ENCODE data around the gene EDC4.

DNA sequence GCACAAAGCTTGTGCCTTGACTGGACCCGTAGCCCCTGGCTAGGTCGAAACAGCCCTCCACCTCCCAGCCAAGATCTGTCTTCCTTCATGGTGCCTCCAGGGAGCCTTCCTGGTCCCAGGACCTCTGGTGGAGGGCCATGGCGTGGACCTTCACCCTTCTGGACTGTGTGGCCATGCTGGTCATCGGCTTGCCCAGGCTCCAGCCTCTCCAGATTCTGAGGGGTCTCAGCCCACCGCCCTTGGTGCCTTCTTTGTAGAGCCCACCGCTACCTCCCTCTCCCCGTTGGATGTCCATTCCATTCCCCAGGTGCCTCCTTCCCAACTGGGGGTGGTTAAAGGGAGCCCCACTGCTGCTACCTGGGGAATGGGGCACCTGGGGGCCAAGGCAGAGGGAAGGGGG, 55.3 kb downstream of the EDC4 start:
- TF ChIP-seq PRDM1 (tag by site-specific recombination; IDR thresholded peaks at IDR 0.05), result no peak
- no peak for TF ChIP-seq MEIS1 (CRISPR knock-in tag; IDR thresholded peaks at IDR 0.05; ENCODE audit: borderline replicate concordance)
- no peak for TF ChIP-seq YY1 (tag by site-specific recombination; IDR thresholded peaks at IDR 0.05)
- TF ChIP-seq, protein P1, sequence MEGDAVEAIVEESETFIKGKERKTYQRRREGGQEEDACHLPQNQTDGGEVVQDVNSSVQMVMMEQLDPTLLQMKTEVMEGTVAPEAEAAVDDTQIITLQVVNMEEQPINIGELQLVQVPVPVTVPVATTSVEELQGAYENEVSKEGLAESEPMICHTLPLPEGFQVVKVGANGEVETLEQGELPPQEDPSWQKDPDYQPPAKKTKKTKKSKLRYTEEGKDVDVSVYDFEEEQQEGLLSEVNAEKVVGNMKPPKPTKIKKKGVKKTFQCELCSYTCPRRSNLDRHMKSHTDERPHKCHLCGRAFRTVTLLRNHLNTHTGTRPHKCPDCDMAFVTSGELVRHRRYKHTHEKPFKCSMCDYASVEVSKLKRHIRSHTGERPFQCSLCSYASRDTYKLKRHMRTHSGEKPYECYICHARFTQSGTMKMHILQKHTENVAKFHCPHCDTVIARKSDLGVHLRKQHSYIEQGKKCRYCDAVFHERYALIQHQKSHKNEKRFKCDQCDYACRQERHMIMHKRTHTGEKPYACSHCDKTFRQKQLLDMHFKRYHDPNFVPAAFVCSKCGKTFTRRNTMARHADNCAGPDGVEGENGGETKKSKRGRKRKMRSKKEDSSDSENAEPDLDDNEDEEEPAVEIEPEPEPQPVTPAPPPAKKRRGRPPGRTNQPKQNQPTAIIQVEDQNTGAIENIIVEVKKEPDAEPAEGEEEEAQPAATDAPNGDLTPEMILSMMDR (tag by site-specific recombination; IDR thresholded peaks at IDR 0.05), result no peak
- TF ChIP-seq ZNF529 (tag by site-specific recombination; IDR thresholded peaks at IDR 0.05; ENCODE audit: insufficient replicate concordance), result no peak
- TF ChIP-seq, protein P2, sequence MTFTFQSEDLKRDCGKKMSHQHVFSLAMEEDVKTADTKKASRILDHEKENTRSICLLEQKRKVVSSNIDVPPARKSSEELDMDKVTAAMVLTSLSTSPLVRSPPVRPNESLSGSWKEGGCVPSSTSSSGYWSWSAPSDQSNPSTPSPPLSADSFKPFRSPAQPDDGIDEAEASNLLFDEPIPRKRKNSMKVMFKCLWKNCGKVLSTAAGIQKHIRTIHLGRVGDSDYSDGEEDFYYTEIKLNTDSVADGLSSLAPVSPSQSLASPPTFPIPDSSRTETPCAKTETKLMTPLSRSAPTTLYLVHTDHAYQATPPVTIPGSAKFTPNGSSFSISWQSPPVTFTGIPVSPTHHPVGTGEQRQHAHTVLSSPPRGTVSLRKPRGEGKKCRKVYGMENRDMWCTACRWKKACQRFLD (tag by site-specific recombination; IDR thresholded peaks at IDR 0.05), result no peak
- TF ChIP-seq ZNF292 (tag by site-specific recombination; IDR thresholded peaks at IDR 0.05; ENCODE audit: borderline replicate concordance, low read depth), result no peak
- TF ChIP-seq ZNF423 (tag by site-specific recombination; IDR thresholded peaks at IDR 0.05), result no peak
- TF ChIP-seq, protein P3, sequence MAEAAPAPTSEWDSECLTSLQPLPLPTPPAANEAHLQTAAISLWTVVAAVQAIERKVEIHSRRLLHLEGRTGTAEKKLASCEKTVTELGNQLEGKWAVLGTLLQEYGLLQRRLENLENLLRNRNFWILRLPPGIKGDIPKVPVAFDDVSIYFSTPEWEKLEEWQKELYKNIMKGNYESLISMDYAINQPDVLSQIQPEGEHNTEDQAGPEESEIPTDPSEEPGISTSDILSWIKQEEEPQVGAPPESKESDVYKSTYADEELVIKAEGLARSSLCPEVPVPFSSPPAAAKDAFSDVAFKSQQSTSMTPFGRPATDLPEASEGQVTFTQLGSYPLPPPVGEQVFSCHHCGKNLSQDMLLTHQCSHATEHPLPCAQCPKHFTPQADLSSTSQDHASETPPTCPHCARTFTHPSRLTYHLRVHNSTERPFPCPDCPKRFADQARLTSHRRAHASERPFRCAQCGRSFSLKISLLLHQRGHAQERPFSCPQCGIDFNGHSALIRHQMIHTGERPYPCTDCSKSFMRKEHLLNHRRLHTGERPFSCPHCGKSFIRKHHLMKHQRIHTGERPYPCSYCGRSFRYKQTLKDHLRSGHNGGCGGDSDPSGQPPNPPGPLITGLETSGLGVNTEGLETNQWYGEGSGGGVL (tag by site-specific recombination; IDR thresholded peaks at IDR 0.05), result no peak
- no peak for TF ChIP-seq SP2 (tag by site-specific recombination; IDR thresholded peaks at IDR 0.05)
- no peak for TF ChIP-seq ZNF184 (tag by site-specific recombination; IDR thresholded peaks at IDR 0.05)
- no peak for TF ChIP-seq ZNF202 (tag by site-specific recombination; IDR thresholded peaks at IDR 0.05; ENCODE audit: borderline replicate concordance)
